Hair follicular keratinocyte (primary cell): ENCODE data around the gene TEX53. TPM values are rescaled to one million over a fixed set of nuclear protein-coding genes. Genes with fewer than 3 reads are reported as not detected.

Source experiments
- total RNA-seq: library from RNA; depleted of rRNA; stranded (reverse); fragments of >200 nt; gene quantifications from 2 replicates; pipeline ENCODE4 v1.2.3, GENCODE V29; 2015

Gene TEX53
- total RNA-seq, result not detected in 2 replicates

GRCh38 chr9:114657705-114658104, at the start of gene TEX53:
Gene TEX53 (minus strand): TSS chr9:114657805. CDS start chr9:114657774, 31 bp downstream.

GRCh38 chr9:114681594-114682332, 24.2 kb upstream of the TEX53 start, which contains the start of gene TEX48:
Gene TEX48 (minus strand): TSS chr9:114682192. CDS start chr9:114671723, 10,469 bp downstream.

Other genes starting within 250 kb of the TEX53 start
- gene WHRN, start 152.3 kb downstream of the TEX53 start, total RNA-seq, result 2.1 and 3.7 TPM in 2 replicates
- 135 and 149 TPM in 2 replicates for gene ATP6V1G1, start 70.0 kb downstream of the TEX53 start, total RNA-seq
- gene TMEM268, start 46.5 kb downstream of the TEX53 start, total RNA-seq, result 4.9 and 8.4 TPM in 2 replicates
- gene TEX48, start 24.4 kb upstream of the TEX53 start, total RNA-seq, result not detected in 2 replicates
- 1.3 and 1.6 TPM in 2 replicates for gene TNFSF15, start 148.2 kb upstream of the TEX53 start, total RNA-seq